ENCODE measurements around the gene COMTD1. TPM values are rescaled to one million over a fixed set of nuclear protein-coding genes. Genes with fewer than 3 reads are reported as not detected.

Gene COMTD1
- total RNA-seq, 1 experiment from 2014 or later = 20.5 TPM

DNA sequence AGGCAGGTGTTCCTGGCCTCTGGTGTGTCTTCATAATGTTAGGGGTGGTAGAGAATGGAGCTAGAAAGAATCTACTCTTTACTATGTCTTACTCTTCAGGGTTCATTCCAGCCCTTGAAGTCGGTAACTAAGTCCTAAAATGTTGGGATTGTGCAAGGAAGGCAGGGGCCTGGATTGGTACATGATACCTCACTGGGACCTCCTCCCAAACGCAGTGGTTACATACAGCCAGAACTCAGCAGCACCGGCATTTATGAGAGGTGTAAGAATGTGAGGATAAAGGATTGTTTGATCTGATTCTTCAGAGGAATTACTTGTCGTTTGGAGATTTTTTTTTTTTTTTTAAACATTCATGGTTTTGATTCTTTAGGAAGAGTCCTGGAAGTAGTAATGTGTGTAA, 6.9 kb downstream of the COMTD1 start:
- Histone ChIP-seq H3K4me2 (no peak overlapping the region), H3K36me3 (ENCODE audit: low read depth) (peaks cover 54% of the 10 kb centered on the region), H3K27me3 (ENCODE audit: insufficient read depth, low read depth) (no peaks in the 10 kb centered on the region), H3K27ac (peak overlapping the region; percentile 49), H3F3A (ENCODE audit: insufficient read depth, low read depth) (peaks cover 94% of the 10 kb centered on the region), H2AFZ (no peak overlapping the region), H3K4me1 (replicated peaks; ENCODE audit: insufficient read depth) (peaks cover 56% of the 10 kb centered on the region), H3K9me3 (ENCODE audit: insufficient read depth, low read depth) (no peaks in the 10 kb centered on the region), H3K4me3 (no peak overlapping the region), H3K79me2 (ENCODE audit: low read depth) (peaks cover 88% of the 10 kb centered on the region), H4K20me1 (ENCODE audit: insufficient read depth) (peaks cover 49% of the 10 kb centered on the region), H3K9me2 (ENCODE audit: insufficient read depth) (no peaks in the 10 kb centered on the region)
- DNase-seq = no peak
- CTCF ChIA-PET = interaction anchor here (0.6 kb wide), 1 partner anchor 24 kb away, joined by 3 read pairs; no protein-coding TSS in a partner anchor
- intact Hi-C loops (cut with micrococcal nuclease; ENCODE audit: unreplicated experiment) = no loop called here
- TF ChIP-seq, protein P1, sequence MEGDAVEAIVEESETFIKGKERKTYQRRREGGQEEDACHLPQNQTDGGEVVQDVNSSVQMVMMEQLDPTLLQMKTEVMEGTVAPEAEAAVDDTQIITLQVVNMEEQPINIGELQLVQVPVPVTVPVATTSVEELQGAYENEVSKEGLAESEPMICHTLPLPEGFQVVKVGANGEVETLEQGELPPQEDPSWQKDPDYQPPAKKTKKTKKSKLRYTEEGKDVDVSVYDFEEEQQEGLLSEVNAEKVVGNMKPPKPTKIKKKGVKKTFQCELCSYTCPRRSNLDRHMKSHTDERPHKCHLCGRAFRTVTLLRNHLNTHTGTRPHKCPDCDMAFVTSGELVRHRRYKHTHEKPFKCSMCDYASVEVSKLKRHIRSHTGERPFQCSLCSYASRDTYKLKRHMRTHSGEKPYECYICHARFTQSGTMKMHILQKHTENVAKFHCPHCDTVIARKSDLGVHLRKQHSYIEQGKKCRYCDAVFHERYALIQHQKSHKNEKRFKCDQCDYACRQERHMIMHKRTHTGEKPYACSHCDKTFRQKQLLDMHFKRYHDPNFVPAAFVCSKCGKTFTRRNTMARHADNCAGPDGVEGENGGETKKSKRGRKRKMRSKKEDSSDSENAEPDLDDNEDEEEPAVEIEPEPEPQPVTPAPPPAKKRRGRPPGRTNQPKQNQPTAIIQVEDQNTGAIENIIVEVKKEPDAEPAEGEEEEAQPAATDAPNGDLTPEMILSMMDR (conservative IDR thresholded peaks at IDR 0.05) = no peak
- no peak for TF ChIP-seq EZH2 (IDR thresholded peaks at IDR 0.05; ENCODE audit: low read depth)
- POLR2A ChIA-PET (ENCODE audit: unreplicated experiment) = no interaction called here
- no TSS peak for BruUV-seq (replicated peaks)

DNA sequence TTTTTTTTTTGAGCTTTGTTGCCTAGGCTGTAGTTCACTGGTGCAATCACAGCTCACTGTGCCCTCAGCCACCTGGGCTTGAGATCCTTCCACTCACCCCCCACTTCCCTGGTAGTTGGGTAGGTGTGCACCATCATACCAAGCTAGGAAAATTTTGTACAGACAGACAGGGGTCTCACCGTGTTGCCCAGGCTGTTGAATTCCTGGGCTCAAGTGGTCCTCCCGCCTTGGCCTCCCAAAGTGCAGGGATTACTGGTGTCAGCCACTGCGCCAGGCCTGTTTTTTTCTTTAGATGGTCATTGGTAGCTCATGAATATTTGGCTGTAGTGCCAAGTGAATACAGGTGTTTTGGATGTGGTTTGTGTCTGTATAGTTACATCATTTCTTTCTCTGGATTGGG, 7.5 kb downstream of the COMTD1 start:
- Histone ChIP-seq H3K27me3 (ENCODE audit: insufficient read depth, low read depth) (no peaks in the 10 kb centered on the region), H3K9me2 (ENCODE audit: insufficient read depth) (no peaks in the 10 kb centered on the region), H3K4me3 (no peak overlapping the region), H3K4me2 (no peak overlapping the region), H3K4me1 (replicated peaks; ENCODE audit: insufficient read depth) (peaks cover 56% of the 10 kb centered on the region), H3K36me3 (ENCODE audit: low read depth) (peaks cover 59% of the 10 kb centered on the region), H3K27ac (peak overlapping the region; percentile 49), H4K20me1 (ENCODE audit: insufficient read depth) (peaks cover 49% of the 10 kb centered on the region), H3K9me3 (ENCODE audit: insufficient read depth, low read depth) (no peaks in the 10 kb centered on the region), H2AFZ (no peak overlapping the region), H3F3A (ENCODE audit: insufficient read depth, low read depth) (peaks cover 94% of the 10 kb centered on the region), H3K79me2 (ENCODE audit: low read depth) (peaks cover 88% of the 10 kb centered on the region)
- TF ChIP-seq EZH2 (IDR thresholded peaks at IDR 0.05; ENCODE audit: low read depth) = no peak
- TF ChIP-seq, protein P1 (conservative IDR thresholded peaks at IDR 0.05) = no peak
- BruUV-seq (replicated peaks) = no TSS peak
- ChIA-PET POLR2A (ENCODE audit: unreplicated experiment) (interaction anchor here (0.6 kb wide), 1 partner anchor 15 kb away, joined by 3 read pairs; no protein-coding TSS in a partner anchor), CTCF (interaction anchor here (0.6 kb wide), 2 partner anchors 23 to 40 kb away, joined by 3 to 4 read pairs; no protein-coding TSS in a partner anchor)
- intact Hi-C loops (cut with micrococcal nuclease; ENCODE audit: unreplicated experiment) = no loop called here
- DNase-seq = no peak

DNA sequence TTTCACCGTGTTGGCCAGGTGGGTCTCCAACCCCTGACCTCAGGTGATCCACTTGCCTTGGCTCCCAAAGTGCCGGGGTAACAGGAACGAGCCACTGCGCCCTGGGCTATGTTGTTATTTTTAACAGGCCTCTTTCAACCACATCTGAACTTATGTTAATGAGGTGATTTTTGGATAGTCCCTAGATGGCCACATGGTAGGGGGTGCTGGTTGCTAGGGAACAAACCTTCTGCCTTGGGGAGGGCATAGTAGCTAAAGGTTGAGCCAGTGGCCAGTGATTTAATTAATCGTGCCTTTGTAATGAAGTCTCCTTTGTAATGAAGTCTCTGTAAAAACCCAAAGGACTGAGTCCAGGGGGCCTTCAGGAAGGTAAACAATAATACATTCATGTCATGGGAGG, 9.1 kb downstream of the COMTD1 start:
- Histone ChIP-seq H3K79me2 (ENCODE audit: low read depth) (peaks cover 89% of the 10 kb centered on the region), H3K4me3 (no peak overlapping the region), H3K9me3 (ENCODE audit: insufficient read depth, low read depth) (no peaks in the 10 kb centered on the region), H3K4me1 (replicated peaks; ENCODE audit: insufficient read depth) (peaks cover 55% of the 10 kb centered on the region), H3K4me2 (peak overlapping the region; percentile 70; the same call in 1 of the 2 replicates), H2AFZ (no peak overlapping the region), H4K20me1 (ENCODE audit: insufficient read depth) (peaks cover 47% of the 10 kb centered on the region), H3K27me3 (ENCODE audit: insufficient read depth, low read depth) (no peaks in the 10 kb centered on the region), H3F3A (ENCODE audit: insufficient read depth, low read depth) (peaks cover 94% of the 10 kb centered on the region), H3K27ac (peak overlapping the region; percentile 82), H3K9me2 (ENCODE audit: insufficient read depth) (no peaks in the 10 kb centered on the region), H3K36me3 (ENCODE audit: low read depth) (peaks cover 67% of the 10 kb centered on the region)
- TF ChIP-seq, protein P1 (conservative IDR thresholded peaks at IDR 0.05) = no peak
- TF ChIP-seq EZH2 (IDR thresholded peaks at IDR 0.05; ENCODE audit: low read depth) = no peak
- no peak for DNase-seq
- ChIA-PET POLR2A (ENCODE audit: unreplicated experiment) (no interaction called here), CTCF (no interaction called here)
- intact Hi-C loops (cut with micrococcal nuclease; ENCODE audit: unreplicated experiment) = no loop called here
- no TSS peak for BruUV-seq (replicated peaks)

Measured in PC-9 (cell line).